LNCaP clone FGC (cell line): Measurements from ENCODE around the gene EBP.

ENCODE experiments used
- DNase-seq: peaks from one replicate; pipeline ENCODE4 v3.0.0-alpha.2; 2011; ENCODE audit warnings: low read depth
- H3K4me3 ChIP-seq: 2 replicates; pipeline ENCODE4 v1.5.1; 2011; ENCODE audit warnings: mild to moderate bottlenecking, low read depth, low read length, control low read depth
- TF ChIP-seq, protein P1 (sequence below): IDR thresholded peaks from 2 replicates; pipeline ENCODE4 v1.5.1; 2012; ENCODE audit warnings: mild to moderate bottlenecking; ENCODE audit not compliant: control insufficient read depth, insufficient read depth; ENCODE audit errors: extremely low read depth

The EBP gene

DNA sequence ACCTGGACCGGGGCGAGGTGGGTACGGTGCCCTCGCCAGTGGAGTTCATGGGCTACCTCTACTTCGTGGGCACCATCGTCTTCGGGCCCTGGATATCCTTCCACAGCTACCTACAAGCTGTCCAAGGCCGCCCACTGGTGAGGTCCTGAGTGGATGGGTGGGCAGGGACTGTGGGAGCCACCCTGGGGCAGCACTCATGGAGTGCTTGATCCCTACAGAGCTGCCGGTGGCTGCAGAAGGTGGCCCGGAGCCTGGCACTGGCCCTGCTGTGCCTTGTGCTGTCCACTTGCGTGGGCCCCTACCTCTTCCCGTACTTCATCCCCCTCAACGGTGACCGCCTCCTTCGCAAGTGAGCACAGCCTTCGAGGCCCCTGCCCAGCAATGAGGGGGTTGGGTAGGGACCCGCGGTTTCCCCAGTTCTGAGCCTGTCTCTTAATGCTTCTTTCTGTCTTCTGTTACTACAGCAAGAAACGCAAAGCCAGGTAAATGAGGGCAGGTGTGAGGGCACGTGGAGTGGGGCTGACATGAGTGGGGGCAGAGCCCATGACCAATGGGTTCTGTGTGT lies 9.2 kb upstream of the EBP start:
- no peak overlapping the region for H3K4me3 ChIP-seq
- DNase-seq: no peak
- TF ChIP-seq, protein P1, sequence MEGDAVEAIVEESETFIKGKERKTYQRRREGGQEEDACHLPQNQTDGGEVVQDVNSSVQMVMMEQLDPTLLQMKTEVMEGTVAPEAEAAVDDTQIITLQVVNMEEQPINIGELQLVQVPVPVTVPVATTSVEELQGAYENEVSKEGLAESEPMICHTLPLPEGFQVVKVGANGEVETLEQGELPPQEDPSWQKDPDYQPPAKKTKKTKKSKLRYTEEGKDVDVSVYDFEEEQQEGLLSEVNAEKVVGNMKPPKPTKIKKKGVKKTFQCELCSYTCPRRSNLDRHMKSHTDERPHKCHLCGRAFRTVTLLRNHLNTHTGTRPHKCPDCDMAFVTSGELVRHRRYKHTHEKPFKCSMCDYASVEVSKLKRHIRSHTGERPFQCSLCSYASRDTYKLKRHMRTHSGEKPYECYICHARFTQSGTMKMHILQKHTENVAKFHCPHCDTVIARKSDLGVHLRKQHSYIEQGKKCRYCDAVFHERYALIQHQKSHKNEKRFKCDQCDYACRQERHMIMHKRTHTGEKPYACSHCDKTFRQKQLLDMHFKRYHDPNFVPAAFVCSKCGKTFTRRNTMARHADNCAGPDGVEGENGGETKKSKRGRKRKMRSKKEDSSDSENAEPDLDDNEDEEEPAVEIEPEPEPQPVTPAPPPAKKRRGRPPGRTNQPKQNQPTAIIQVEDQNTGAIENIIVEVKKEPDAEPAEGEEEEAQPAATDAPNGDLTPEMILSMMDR: no peak

DNA sequence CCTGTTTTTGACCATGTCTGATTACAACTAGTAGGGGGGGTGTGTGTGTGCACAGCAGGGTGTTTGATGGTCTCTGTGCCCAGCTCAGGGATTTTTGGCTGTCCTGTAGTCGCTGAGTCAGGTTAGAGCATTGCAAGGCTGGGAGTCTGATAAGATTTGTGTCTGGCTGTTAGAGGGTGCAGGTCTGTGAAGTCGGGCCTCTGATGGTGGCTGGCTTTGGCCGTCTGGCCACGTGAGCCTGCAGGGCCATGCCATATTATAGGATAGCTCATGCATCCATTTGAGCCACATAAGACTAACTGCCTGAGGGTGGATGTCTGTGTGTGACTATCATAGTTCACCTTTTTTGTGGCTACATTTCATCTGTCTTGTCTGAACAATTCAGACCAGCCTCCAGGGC lies 7.9 kb upstream of the EBP start:
- TF ChIP-seq, protein P1: no peak
- H3K4me3 ChIP-seq: no peak overlapping the region
- DNase-seq: no peak

DNA sequence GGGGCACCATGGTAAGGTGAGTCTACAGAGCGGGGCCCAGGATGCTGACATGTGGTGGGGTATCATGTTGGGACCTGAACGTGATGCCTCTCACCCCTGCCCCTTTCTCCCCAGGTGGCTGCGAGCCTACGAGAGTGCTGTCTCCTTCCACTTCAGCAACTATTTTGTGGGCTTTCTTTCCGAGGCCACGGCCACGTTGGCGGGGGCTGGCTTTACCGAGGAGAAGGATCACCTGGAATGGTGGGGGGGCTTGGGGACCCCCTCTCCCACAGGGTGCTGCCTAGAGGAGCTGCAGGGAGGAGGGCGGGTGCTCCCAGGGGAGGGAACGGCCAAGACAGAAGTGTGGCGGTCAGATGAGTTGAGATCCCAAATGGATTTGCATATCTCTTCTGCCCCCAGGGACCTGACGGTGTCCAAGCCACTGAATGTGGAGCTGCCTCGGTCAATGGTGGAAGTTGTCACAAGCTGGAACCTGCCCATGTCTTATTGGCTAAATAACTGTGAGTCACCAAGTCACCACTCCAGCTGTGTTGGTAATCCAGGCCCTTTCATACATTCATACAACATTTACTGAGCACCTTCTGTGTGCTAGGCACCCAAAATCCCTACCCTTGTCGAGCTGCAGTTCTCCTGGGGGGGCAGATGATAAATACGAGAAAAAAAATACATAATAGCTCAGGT lies 7.3 kb upstream of the EBP start:
- TF ChIP-seq, protein P1: no peak
- no peak for DNase-seq
- H3K4me3 ChIP-seq: no peak overlapping the region

DNA sequence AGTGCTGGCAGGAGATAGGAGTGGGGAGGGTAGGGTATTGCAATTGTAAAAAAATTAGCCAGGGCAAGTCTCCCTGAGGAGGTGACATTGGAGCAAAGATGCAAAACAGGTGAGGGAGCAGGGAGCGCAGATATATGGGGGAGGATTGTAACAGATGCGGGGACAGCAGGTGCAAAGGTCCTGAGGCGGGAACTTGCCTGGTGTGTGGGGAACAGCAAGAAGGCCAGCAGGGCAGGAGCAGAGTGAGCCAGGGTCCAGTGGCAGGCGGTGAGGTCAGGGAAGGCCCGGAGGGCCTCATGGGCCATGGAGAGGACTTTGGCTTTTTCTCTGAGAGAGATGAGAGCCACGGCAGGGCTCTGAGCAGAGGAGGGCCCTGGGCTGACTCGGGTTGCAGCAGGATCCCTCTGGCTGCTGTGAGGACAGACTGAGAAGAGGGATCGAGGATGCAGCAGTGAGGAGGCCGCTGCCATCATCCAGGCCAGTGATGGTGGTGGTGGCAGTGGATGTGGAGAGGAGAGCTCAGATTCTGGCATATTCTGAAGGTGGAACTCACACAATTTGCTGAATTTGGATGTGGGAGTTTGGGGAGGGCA lies 6.6 kb upstream of the EBP start:
- no peak for DNase-seq
- H3K4me3 ChIP-seq: no peak overlapping the region
- TF ChIP-seq, protein P1: no peak

DNA sequence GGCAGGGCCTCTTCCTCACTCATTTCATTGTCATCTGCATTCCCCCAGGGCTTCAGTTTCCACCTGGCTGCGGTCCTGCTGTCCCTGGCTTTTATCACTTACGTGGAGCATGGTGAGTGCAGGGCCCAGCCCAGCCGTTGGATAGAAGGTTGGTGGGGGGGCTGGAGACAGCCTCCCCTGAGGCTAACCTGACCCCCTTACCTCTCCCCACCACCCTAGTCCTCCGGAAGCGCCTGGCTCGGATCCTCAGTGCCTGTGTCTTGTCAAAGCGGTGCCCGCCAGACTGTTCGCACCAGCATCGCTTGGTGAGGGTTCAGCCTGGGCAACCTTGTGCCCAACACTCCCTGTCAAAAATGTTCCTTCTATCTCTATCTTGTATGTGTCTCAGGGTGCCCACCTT lies 5.8 kb upstream of the EBP start:
- TF ChIP-seq, protein P1: no peak
- no peak overlapping the region for H3K4me3 ChIP-seq
- DNase-seq: no peak

DNA sequence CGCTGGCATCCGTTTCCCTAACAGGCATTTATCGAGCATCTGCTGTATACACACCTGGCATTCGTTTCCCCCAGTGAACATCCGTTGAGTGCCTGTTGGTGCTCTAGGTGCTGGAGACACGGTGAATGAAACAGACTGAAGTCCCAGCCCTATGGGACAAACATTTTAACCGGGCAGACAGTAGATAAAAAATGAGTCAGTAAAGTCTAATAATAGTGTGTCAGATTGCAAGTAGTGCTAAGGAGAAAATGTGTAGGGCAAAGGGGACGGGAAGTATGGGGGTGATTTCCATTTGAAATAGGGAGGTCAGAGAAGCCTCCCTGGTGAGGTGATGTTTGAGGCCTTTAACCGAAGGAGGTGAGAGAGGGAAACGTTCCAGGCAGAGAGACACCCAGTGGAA lies 5.3 kb upstream of the EBP start:
- no peak overlapping the region for H3K4me3 ChIP-seq
- no peak for DNase-seq
- TF ChIP-seq, protein P1: no peak
